Activated T-helper 2 cell treated with anti-CD3 and anti-CD28 coated beads, Interferon-gamma antibody, Interleukin-2, Interleukin-4, amounts not matched to agents 10 μg/mL and 5 μg/mL and 100 μg/mL, durations not matched to agents 14 hours and 24 hours and 36 hours (primary cell): Measurements from ENCODE around the gene PHLPP1. TPM values are rescaled to one million over a fixed set of nuclear protein-coding genes. Genes with fewer than 3 reads are reported as not detected.
"Not testable (repeated sequence)": the region's sequence is repeated elsewhere in the genome, so short reads cannot be mapped to it uniquely, and the experiment has no call there.

Experiments
- DNase-seq: peaks from one replicate; pipeline ENCODE4 v3.0.0; 2021; ENCODE audit warnings: low spot score
- H3K27ac Mint-ChIP-seq: one replicate; pipeline ENCODE4 v1.8.0; 2021; ENCODE audit warnings: mixed read lengths
- H3K27me3 Mint-ChIP-seq: one replicate; pipeline ENCODE4 v1.8.0; 2021; ENCODE audit warnings: low read depth, mixed read lengths
- H3K36me3 Mint-ChIP-seq: one replicate; pipeline ENCODE4 v1.8.0; 2021; ENCODE audit warnings: low read depth, mixed read lengths
- H3K4me1 Mint-ChIP-seq: one replicate; pipeline ENCODE4 v1.8.0; 2021; ENCODE audit warnings: low read depth, mixed read lengths
- H3K4me3 Mint-ChIP-seq: one replicate; pipeline ENCODE4 v1.8.0; 2021; ENCODE audit warnings: low read depth, mild to moderate bottlenecking, moderate library complexity, mixed read lengths
- H3K9me3 Mint-ChIP-seq: one replicate; pipeline ENCODE4 v1.8.0; 2021; ENCODE audit warnings: mixed read lengths
- intact Hi-C: fragments of 100-400 bp; cut with micrococcal nuclease; formaldehyde crosslinking; loops from one replicate; pipeline ENCODE4 v1.15.1; 2023
- total RNA-seq: library from RNA; stranded (reverse); gene quantifications from 2 replicates; pipeline ENCODE4 v1.2.3, GENCODE V29; 2022

PHLPP1 gene
- total RNA-seq, 1 donor from 2014 or later = 31.1 TPM

DNA sequence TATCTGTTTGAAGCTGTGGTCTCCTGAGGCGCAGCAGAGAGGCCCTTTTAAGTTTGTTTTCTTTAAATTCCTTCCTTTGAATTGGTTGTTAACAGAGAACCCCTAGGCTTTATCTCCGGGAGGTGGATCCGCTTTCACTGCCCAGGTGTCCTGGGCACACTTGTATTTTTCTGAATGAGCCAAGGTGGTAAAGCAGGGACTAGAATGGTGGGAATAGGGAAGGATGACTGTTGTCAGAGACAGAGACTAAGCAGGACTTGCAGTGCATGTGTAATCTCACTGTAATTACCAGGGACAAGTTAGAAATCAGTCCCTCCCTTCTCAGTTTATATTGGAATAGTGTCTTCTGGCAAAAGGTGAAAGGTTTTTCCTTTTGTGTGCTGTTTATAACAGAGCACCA lies 72.8 kb downstream of the PHLPP1 start:
- no peaks in the 10 kb centered on the region for H3K27me3 Mint-ChIP-seq
- H3K4me1 Mint-ChIP-seq = peaks cover 71% of the 10 kb centered on the region

DNA sequence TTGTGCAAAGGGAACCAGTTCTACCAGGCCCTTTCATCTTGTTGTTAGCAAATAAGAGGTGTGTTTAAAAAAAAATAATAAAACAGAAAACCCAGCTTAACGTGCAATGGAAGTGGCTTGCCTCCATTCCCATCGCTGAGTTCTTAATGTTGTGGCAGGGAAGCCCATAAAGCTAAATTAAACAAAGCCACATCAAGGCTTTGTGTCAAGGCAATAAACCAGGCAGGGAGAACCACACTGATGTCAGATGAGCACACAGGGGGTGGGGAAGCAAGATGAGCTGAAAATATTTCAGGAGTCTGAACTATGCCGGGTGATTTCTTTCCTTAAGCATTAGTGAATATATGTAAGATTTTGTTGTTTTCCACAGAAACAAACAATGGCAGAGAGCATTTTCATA lies 73.5 kb downstream of the PHLPP1 start:
- DNase-seq = no peak
- Mint-ChIP-seq H3K4me1 (peaks cover 63% of the 10 kb centered on the region), H3K9me3 (no peaks in the 10 kb centered on the region), H3K36me3 (no peaks in the 10 kb centered on the region), H3K27me3 (no peaks in the 10 kb centered on the region), H3K27ac (no peak overlapping the region), H3K4me3 (no peak overlapping the region)
- intact Hi-C loops = loop anchor here (10.0 kb wide), 2 partner anchors 204 to 316 kb away; no protein-coding TSS in a partner anchor

More for the DNA sequence above, 72.8 kb downstream of the PHLPP1 start:
- Mint-ChIP-seq H3K9me3 (no peaks in the 10 kb centered on the region), H3K36me3 (no peaks in the 10 kb centered on the region), H3K27ac (no peak overlapping the region), H3K4me3 (no peak overlapping the region)
- intact Hi-C loops = loop anchor here (10.0 kb wide), 2 partner anchors 203 to 317 kb away; no protein-coding TSS in a partner anchor
- DNase-seq = no peak

DNA sequence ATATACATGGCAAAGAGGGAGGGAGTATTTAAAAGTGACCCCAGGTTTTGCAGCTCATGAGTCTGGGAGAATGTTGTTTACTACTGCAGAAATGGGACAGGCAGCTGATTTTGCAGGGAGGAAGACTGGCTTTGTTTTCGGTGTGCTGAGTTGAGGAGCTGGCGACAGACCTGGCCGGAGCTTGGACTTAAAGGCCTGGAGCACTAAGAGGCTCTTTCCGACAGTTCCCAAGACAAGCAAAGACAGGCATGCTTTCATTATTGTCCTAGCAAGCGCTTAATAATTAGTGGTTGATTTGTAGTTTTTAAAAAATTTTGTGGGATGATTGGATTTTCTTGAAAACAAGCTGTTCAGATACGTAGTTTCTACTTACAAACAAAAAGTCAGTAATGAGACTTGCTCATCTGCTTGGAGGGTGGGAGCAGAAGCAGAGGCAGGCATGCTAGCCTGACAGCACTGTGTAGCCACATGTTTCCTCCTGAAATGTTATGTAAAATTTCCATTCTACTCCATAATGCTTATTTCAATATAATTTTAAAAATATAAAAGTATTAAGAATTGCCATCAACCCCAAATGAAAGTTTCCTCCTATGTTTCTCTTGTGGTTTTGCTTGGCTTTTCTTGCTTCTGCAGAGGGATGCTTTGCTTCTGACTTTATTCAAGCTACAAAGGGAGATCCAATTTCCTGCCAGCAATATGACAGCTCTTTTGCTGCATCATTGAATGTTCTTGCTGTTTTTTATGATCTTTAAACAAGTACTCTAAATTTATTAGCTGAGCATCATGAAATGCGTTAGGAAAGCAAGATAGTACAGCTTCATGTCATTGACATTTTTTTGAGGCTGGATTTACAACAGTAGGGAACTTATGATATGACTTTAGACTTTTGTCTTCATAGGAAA lies 75.8 kb downstream of the PHLPP1 start:
- H3K4me3 Mint-ChIP-seq = no peak overlapping the region
- H3K27ac Mint-ChIP-seq = no peak overlapping the region
- H3K36me3 Mint-ChIP-seq = peaks cover 4% of the 10 kb centered on the region
- no peaks in the 10 kb centered on the region for H3K27me3 Mint-ChIP-seq
- DNase-seq = no peak
- no peaks in the 10 kb centered on the region for H3K9me3 Mint-ChIP-seq
- H3K4me1 Mint-ChIP-seq = peaks cover 51% of the 10 kb centered on the region
- intact Hi-C loops = no loop called here

DNA sequence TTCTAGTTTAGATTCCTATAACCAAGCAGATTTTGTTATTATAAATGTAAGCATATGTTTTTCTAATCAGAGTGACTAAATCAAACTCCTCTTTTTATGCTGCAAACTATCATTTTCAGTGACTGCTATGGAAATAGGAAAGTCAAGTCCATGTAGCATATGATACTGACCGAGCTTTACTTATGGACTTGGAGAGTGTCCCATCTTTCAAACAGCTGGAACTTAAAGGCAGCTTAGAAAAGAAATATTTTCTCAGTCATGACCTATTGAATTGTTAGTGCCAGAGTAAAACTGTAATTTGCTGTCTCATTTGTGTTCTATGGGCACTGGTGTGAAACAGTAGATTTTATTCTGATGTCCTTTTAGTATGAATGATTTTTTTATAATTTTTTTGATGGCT lies 76.7 kb downstream of the PHLPP1 start:
- Mint-ChIP-seq H3K27me3 (no peaks in the 10 kb centered on the region), H3K9me3 (no peaks in the 10 kb centered on the region), H3K36me3 (peaks cover 4% of the 10 kb centered on the region), H3K27ac (no peak overlapping the region), H3K4me1 (peaks cover 52% of the 10 kb centered on the region), H3K4me3 (no peak overlapping the region)
- intact Hi-C loops = no loop called here
- no peak for DNase-seq

DNA sequence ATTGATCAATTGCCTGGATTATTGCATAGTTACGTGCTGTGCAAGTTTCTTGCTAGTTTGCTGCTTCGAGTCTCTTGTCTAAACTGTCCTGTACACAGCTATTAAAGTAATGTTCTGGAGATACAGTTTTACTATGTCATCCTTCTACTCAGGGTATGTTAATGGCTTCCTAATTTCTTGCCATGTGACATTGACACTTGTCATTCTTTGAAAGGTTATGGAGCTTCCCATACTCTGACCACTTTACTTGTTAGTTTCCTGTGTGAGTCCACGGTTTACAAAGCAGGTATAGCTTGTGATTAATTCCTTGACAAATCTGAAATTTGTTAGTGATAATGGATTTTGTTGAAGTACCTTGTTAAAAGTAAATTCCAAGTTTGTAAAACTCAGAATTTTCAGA lies 80.5 kb downstream of the PHLPP1 start:
- H3K36me3 Mint-ChIP-seq = peaks cover 4% of the 10 kb centered on the region
- DNase-seq = no peak
- no peaks in the 10 kb centered on the region for H3K27me3 Mint-ChIP-seq
- intact Hi-C loops = no loop called here
- no peaks in the 10 kb centered on the region for H3K9me3 Mint-ChIP-seq
- peaks cover 37% of the 10 kb centered on the region for H3K4me1 Mint-ChIP-seq
- H3K4me3 Mint-ChIP-seq = no peak overlapping the region
- no peak overlapping the region for H3K27ac Mint-ChIP-seq

DNA sequence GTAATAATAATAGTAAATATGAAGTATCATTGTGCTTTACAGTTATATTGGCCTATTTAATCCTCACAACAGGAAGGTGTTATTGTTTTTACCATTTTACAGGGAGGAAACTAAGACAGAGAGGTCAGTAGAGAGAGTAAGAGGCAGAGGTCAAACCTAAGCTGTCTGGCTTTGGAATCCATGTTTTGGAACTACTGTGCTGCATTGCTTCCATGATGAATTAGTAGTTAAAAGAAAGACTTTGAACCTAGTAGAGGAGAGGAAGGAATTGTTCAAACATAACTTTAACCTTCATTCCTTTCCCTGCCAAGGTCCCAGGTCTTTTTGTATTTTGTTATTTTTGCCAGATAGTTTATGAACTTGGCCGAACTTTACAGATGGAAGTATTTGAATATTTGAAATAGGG lies 80.9 kb downstream of the PHLPP1 start:
- Mint-ChIP-seq H3K4me1 (peaks cover 35% of the 10 kb centered on the region), H3K4me3 (no peak overlapping the region), H3K27me3 (no peaks in the 10 kb centered on the region), H3K9me3 (no peaks in the 10 kb centered on the region), H3K36me3 (peaks cover 4% of the 10 kb centered on the region), H3K27ac (no peak overlapping the region)
- DNase-seq = no peak
- intact Hi-C loops = no loop called here

GRCh38 chr18:62797329-62797728 lies 82.0 kb downstream of the PHLPP1 start:
- H3K36me3 Mint-ChIP-seq = peaks cover 4% of the 10 kb centered on the region
- H3K4me3 Mint-ChIP-seq = no peak overlapping the region
- no peaks in the 10 kb centered on the region for H3K27me3 Mint-ChIP-seq
- peaks cover 33% of the 10 kb centered on the region for H3K4me1 Mint-ChIP-seq
- intact Hi-C loops = no loop called here
- H3K27ac Mint-ChIP-seq = no peak overlapping the region
- no peak for DNase-seq
- H3K9me3 Mint-ChIP-seq = no peaks in the 10 kb centered on the region

- Mint-ChIP-seq H3K27me3 (no peaks in the 10 kb centered on the region), H3K9me3 (no peaks in the 10 kb centered on the region), H3K4me1 (peaks cover 33% of the 10 kb centered on the region), H3K36me3 (peaks cover 4% of the 10 kb centered on the region), H3K4me3 (no peak overlapping the region), H3K27ac (no peak overlapping the region)
- DNase-seq = no peak
- intact Hi-C loops = no loop called here
These were observed 84.6 kb downstream of the PHLPP1 start for GRCh38 chr18:62799977-62800376.

GRCh38 chr18:62802523-62802922 lies 87.2 kb downstream of the PHLPP1 start:
- Mint-ChIP-seq H3K27me3 (no peaks in the 10 kb centered on the region), H3K36me3 (no peaks in the 10 kb centered on the region), H3K27ac (no peak overlapping the region), H3K9me3 (no peaks in the 10 kb centered on the region), H3K4me3 (no peak overlapping the region), H3K4me1 (peaks cover 22% of the 10 kb centered on the region)
- DNase-seq = no peak
- intact Hi-C loops = loop anchor here (1.0 kb wide), 1 partner anchor 88 kb away; no protein-coding TSS in a partner anchor

DNA sequence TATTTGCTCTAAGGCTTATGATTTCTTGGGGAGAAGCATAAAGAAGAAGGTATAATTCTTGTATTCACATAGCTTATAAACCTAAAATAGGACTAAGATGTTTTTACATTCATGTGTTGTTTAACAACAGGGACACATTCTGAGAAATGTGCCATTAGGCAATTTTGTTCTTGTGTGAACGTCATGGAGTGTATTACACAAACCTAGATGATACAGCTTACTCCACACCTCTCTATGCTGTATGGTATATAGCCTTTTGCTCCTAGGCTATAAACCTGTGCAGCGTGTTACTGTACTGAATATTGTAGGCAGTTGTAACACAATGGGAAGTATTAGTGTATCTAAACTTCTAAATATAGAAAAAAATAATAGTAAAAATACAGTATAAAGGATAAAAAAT lies 92.1 kb downstream of the PHLPP1 start:
- no peak for DNase-seq
- H3K27ac Mint-ChIP-seq = no peak overlapping the region
- H3K4me3 Mint-ChIP-seq = no peak overlapping the region
- H3K36me3 Mint-ChIP-seq = peaks cover 4% of the 10 kb centered on the region
- no peaks in the 10 kb centered on the region for H3K9me3 Mint-ChIP-seq
- peaks cover 19% of the 10 kb centered on the region for H3K4me1 Mint-ChIP-seq
- H3K27me3 Mint-ChIP-seq = no peaks in the 10 kb centered on the region
- intact Hi-C loops = no loop called here

GRCh38 chr18:62808123-62808522 lies 92.8 kb downstream of the PHLPP1 start:
- Mint-ChIP-seq H3K9me3 (no peaks in the 10 kb centered on the region), H3K4me3 (no peak overlapping the region), H3K4me1 (peaks cover 24% of the 10 kb centered on the region), H3K36me3 (peaks cover 4% of the 10 kb centered on the region), H3K27ac (no peak overlapping the region), H3K27me3 (no peaks in the 10 kb centered on the region)
- no peak for DNase-seq
- intact Hi-C loops = no loop called here

- H3K27ac Mint-ChIP-seq, H3K27me3 Mint-ChIP-seq, H3K36me3 Mint-ChIP-seq, intact Hi-C loops, H3K4me3 Mint-ChIP-seq, DNase-seq, H3K9me3 Mint-ChIP-seq: not testable (repeated sequence)
- peaks cover 25% of the 10 kb centered on the region for H3K4me1 Mint-ChIP-seq
These were observed 94.1 kb downstream of the PHLPP1 start for GRCh38 chr18:62809445-62809844.

- Mint-ChIP-seq H3K4me3 (no peak overlapping the region), H3K36me3 (peaks cover 4% of the 10 kb centered on the region)
These were observed 94.6 kb downstream of the PHLPP1 start for GRCh38 chr18:62809900-62810299.

More at GRCh38 chr18:62809900-62810299, 94.6 kb downstream of the PHLPP1 start:
- H3K4me1 Mint-ChIP-seq = peaks cover 27% of the 10 kb centered on the region
- H3K27ac Mint-ChIP-seq = no peak overlapping the region
- H3K9me3 Mint-ChIP-seq = no peaks in the 10 kb centered on the region
- no peaks in the 10 kb centered on the region for H3K27me3 Mint-ChIP-seq
- DNase-seq = no peak
- intact Hi-C loops = no loop called here
